Measurements from ENCODE around the gene NRP2.

Gene NRP2

DNA sequence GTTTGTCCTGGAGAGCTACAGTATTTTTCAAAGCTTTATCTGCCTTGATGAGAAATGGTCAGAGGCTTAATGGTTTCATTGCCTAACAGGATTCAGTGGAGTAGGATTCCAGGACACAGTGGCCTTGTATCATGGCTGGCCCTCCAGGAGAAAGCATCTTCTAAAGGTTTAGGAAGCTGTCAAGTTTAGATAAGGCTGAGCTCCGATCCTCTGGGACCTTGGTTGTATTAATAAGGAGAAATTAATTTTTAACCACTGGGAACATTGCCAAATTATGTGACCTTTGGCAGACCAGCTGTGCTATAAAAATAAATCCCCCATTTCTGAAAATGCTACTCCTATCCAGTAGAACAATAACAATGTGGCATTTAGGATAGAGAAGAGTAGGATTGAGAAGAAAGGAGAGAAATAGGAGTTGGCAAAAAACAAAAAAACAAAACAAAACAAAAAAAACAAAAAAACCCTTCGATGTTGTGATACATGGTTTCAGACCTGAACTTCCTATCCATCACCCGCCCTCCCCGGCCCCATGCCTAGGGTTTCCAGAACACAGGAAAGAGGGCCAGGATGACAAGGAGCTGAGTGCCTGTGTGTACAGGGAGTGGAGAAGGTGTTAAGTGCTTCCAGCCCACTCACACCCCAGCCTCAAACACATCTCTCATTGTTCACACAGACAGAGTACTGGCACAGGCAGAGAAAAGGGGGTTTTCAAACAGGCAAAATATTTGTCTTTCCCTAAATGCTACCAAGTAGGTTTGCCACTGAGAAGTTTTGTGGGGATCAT lies 6.3 kb downstream of the NRP2 start:
- DNase-seq = no peak

- DNase-seq = no peak
These were observed 7.5 kb downstream of the NRP2 start for GRCh38 chr2:205689820-205690219.

- DNase-seq = no peak
These were observed 9.8 kb downstream of the NRP2 start for GRCh38 chr2:205692104-205692503.

GRCh38 chr2:205694256-205694655 lies 12.0 kb downstream of the NRP2 start:
- no peak for DNase-seq

GRCh38 chr2:205695460-205695991 lies 13.2 kb downstream of the NRP2 start:
- DNase-seq = no peak

- DNase-seq = no peak
These were observed 14.1 kb downstream of the NRP2 start for GRCh38 chr2:205696331-205696926.

DNA sequence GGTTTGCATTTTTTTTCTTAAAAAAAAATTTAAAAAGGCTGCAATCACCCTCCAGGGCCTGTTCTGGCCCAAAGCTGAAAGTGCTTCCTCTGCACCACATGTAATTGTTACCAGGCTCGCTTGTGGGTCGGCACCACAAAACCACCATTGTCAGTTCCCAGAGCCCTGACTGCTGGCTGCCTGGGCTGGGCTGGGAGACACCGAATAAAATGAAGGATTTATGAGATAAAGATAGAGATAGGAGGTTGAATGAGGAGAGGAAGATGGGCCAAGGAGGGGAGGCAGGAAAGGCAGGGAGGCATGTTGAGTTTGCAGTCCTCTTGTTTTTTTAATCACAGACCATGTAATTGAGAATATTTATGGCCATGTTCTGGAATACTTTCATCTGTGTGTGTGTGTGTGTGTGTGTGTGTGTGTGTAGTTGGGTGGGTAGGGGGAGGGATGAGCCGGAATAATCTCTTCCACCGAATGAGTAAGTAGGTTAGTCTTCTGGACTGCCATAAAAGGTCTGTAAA lies 14.7 kb downstream of the NRP2 start:
- no peak for DNase-seq

DNA sequence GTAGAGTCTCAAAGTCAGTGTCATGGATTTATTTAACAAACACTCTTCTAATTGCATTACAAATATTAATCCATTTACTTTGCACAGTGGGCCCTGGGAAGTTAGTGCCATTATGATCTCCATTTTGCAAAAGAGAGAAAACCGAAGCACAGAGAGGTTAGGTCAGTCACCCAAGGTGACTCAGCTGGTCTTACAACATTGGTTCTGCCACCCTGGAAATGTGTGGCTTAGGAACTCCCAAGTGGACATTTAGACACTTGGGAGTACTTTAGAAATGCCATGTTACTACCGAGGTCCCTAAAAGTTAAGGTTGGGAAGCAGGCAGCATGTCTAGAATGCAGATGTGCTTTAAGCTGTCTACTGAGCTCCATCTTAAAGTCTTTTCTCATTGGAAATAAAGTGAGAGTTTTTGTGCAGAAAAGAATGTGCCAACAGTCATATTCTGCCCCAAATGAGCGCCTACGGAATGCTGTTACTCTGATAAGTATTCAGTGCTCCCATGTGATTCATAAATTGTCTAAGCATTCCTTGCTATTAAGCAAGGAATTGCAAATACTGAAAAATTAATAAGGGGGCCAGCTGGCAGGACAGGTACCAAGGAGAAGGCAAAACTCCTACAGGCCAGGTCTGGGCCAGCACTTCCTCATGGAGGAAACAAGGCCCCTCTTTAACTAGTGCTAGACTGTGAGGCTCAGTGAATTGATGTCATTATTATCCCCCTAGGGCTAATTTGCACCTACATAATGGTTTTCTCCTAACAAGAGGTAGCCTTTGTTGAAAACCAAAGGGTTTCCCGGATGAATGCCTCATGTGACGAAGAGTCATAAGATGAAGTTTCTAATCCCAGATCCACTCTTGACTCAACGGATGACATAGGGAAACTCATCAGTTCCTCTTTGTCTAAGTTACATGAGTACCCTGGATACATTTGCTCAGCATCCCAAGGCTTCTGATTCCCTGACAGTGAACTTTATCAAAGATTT lies 16.3 kb downstream of the NRP2 start:
- no peak for DNase-seq

GRCh38 chr2:205699515-205700289 lies 17.4 kb downstream of the NRP2 start:
- DNase-seq = no peak

GRCh38 chr2:205700331-205701132 lies 18.2 kb downstream of the NRP2 start:
- DNase-seq = no peak

DNA sequence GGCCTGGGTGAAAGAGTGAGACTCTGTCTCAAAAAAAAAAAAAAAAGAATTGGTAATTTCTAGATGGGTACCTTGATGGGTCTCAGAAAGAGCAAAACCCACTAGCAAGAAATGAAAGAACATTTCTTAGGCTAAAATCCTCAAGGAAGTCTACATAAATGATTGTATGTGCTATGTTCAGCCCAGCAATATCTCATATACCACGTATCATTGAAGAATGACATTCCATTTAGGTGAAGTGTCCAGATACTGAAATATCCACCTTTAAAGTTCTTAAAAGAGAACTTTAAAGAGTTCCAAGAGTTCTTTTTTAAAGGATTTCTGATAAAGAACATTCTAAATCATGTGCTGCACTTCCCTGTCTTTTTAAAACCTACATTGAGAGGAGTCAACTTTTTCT lies 19.2 kb downstream of the NRP2 start:
- no peak for DNase-seq

DNA sequence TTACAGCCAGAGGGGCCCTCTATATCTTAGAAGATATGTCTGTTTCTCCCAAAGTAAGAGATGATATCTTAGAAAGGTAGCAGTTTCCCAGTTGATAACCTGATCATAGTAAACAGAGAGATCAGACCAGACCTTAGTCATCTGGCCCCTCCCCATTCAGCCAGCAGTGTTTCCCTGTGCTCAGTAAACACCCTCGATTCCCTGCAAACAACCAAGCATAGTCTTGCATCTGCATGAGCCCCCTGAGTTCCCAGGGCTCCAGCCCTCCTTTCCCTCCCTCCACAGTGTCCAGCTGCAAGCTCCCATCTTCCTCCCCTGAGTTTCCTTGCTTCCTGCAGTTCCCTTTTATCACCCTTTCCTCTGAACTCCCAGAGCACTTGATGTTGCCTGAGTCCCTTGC lies 20.3 kb downstream of the NRP2 start:
- DNase-seq = no peak

GRCh38 chr2:205703471-205704126 lies 21.3 kb downstream of the NRP2 start:
- no peak for DNase-seq

- DNase-seq = no peak
These were observed 21.9 kb downstream of the NRP2 start for GRCh38 chr2:205704127-205704741.

GRCh38 chr2:205705511-205706349 lies 23.4 kb downstream of the NRP2 start:
- DNase-seq = no peak

DNA sequence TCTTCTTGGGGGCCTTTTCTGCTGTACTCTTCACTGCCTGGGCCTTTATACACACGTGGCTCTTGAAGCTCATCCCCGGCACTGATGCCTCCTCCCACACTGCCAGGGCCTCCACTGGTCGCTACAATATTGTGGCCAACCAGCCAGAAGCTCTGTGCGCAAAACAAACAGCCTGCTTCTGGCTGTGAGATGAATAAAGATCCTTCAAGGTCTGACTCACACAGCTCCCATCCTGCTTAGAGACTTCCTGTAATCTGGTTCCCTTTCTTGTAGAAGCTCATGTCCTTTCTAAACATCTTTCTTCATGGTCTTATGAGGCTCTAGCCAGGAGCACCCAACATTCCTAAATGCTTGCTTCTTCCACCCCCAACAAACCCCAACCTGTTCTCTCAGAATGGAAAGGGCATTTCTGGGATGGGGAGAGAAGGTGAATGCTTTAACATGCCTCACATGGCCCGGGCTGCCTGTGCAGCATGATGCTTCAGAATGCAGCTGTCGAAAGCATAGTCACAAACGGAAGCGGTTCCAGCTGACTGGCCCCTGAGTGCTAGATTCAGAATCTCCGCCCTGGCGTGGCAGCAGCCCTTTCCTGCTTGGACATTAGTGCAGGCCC lies 24.6 kb downstream of the NRP2 start:
- DNase-seq = peak; percentile 56

- DNase-seq = no peak
These were observed 25.9 kb downstream of the NRP2 start for GRCh38 chr2:205708231-205708631.

DNA sequence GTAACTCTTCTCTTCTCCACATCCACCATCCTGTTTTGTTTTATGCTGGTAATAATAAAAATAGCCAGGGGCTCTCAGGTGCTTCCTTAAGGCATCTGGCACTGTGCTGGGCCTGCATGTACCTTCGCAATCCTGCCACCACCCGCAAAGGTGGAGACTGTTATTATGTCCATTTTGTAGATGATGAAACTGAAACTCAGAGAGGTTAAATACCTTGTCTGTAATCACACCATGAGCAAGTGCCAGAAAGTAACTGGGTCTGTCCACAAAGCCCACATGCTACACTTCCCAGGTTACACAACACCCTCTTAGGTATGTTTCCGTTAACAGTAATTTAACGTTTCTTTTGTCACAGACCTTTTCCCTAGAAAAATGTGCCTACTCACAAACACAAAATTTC lies 27.0 kb downstream of the NRP2 start:
- DNase-seq = no peak

GRCh38 chr2:205712508-205712907 lies 30.2 kb downstream of the NRP2 start:
- DNase-seq = no peak
